HG03378 (cell line): Measurements from ENCODE around the gene STK33.
A peak's percentile ranks its signal among the peaks of the same experiment; 100 is the strongest.

ENCODE experiments used
- ATAC-seq: cut with Tn5 transposase; IDR thresholded peaks from one replicate; pipeline ENCODE4 v1.9.1; 2021; ENCODE audit warnings: mild to moderate bottlenecking, moderate library complexity; ENCODE audit not compliant: unreplicated experiment

The STK33 gene

DNA sequence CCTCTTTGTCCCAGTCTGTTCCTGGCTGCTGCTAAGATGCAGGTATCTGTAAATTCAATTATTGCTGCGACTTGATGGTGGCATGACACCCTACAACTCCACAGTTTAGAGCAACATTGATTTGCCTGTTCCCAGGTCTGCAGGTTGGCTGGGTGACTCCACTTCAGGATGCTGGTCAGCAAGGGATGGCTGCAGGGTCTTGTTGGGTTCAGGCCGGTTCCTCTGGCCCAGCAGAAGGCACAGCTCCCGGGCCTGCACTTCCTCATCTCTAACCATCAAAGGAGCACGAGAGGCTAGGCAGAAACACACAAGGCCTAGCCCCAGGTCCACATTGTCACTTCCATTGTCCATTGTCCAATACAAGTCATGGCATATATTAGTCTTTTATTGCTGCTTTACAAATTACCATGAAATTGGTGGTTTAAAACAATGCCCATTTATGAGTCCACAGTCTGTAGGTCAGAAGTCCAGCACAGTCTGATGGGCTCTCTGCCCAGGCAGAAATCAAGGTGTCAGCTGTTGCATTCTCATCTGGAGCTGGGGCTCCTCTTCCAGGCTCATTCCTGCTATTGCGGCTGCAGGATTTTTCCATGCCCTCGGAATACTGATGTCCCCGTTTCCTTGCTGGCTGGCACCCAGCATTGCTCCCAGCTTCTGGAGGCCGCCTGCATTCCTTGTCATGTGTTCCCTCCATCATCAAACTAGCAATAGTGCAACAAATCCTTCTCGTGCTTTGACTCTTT is 233.8 kb downstream of the STK33 start:
- no peak for ATAC-seq

- no peak for ATAC-seq
Observed at GRCh38 chr11:8359521-8359920, 234.5 kb downstream of the STK33 start.

GRCh38 chr11:8357891-8358566 is 236.0 kb downstream of the STK33 start:
- no peak for ATAC-seq

DNA sequence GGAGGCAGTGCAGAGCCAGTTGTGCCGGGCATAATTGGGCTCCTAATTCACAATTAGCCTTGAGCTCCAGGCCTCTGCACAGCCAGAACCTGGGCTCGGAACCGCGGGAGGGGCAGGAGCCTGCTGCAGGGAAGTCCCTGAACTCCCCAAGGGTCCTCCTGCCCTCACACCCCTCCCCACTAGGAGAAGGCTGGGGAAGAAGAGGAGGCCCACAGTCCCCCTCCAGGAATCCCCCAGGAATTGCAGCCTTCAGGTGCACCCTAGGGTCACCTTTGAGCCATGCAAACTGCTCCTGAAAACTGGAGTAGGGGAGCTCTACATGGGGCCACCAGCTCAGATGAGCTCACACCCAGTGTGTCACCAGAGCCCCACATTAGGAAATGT is 236.5 kb downstream of the STK33 start:
- ATAC-seq, result no peak

GRCh38 chr11:8356721-8357504 is 237.1 kb downstream of the STK33 start:
- ATAC-seq, result no peak

DNA sequence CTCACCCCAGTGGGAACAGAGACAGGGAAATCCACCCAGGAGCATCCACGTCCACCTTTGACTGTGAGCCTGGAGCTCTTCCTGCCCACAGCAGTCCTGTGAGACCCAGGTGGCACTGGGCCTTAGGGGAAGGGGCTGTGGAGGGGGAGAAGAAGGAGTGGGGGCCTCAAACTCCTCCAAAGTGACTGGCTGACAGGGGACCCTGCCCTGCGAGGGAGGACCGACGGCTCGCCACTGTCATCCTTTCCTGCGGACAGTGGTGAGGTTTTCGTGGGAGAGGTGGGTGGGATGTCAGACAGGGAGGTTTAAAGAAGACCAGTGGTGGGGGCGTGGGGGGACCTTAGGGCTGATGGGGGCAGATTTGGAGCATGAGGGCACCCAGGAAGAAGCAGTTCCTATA is 237.8 kb downstream of the STK33 start:
- ATAC-seq, result no peak

- no peak for ATAC-seq
Observed at GRCh38 chr11:8355416-8355742, 238.6 kb downstream of the STK33 start.

DNA sequence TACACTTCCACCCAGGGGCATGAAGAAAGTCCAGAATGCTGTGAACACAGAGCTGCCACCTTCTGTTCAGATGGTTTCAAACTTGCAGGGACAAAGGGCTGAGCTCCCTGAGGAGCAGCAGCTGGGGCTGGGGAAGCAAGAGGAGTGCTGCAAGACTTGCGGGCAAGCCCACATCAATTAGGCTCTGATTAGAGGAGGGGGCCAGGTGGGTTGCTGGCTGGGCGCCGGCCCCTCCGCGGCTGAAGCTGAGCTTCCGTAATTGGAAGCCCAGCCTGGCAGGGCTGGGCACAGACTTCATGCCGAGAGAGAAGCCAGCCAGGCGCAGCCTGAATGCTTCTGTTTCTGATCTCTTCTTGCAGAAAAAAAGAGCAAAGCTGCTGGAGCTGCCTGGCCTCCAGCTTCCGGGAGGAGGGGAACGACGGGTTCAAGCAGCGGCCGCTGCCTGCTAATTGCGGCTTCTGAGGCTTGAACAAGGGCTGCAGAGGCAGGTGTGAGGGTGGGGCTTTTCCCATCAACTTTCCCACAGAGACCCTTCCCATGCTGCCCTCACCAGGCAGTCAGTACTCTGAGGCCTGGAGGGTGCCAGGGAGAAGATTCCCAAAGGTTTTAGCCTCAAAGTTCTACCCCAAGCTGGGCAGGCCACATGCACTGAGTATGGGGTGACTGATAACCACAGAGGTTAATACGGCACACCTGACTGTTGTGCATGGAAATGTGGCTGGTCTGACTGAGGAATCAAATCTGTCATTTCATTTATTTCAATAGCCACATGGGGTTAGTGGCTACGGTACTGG is 239.2 kb downstream of the STK33 start:
- ATAC-seq, result no peak

GRCh38 chr11:8352876-8353505 is 241.0 kb downstream of the STK33 start:
- ATAC-seq, result no peak

DNA sequence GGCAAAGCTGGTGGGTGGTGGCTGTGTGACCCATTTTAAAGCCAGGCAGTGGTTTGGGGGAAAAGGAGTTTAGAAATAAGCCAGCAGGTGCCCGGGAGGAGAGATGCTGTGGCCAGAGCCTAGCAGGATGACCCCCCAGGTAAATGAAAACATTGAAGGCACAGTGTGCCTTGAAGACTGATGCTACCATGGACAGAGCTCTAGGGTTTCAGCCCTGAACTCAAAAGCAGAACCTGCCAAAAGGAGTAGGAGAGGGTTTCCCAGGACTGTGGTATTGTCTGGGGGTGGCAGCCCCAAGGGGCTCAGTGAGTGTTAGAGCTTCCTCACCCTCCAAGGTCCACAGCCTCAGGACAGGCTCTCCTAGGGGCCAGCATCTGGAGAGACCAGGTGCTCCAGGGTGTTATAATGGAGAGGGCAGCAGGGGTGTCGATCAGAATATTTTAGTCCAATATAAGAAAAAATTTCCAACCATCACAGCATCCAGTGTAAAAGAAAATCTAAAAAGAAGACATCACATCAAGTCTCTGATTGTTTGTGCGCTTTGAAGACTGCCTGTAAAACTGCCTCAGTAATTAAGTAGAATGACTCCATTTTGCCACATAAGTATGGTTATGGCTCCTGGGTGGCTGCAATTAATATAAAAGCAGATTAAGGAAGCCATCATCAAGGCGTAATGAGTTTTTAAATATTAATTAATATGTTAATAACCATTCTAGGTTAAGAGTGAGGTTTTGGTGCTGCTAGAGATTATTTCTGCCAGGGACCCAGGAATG is 241.7 kb downstream of the STK33 start:
- no peak for ATAC-seq

GRCh38 chr11:8351223-8351622 is 242.8 kb downstream of the STK33 start:
- no peak for ATAC-seq

DNA sequence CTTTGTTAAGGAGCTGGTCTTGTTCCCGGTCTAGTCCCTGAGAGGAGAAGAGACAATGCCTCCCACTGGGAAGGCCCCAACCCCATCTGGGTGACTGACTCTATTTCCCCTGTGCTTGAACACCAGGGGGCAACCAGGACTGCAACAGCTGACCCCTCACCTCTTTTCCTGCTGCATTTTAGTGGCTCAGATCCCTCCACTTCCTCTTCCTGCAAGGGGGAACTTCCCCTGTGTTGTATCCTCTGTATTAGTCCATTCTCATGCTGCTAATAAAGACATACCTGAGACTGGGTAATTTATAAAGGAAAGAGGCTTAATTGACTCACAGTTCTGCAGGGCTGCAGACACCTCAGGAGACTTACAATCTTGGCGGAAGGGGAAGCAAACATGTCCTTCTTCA is 246.1 kb downstream of the STK33 start:
- no peak for ATAC-seq

GRCh38 chr11:8346157-8346755 is 247.8 kb downstream of the STK33 start:
- ATAC-seq, result no peak

DNA sequence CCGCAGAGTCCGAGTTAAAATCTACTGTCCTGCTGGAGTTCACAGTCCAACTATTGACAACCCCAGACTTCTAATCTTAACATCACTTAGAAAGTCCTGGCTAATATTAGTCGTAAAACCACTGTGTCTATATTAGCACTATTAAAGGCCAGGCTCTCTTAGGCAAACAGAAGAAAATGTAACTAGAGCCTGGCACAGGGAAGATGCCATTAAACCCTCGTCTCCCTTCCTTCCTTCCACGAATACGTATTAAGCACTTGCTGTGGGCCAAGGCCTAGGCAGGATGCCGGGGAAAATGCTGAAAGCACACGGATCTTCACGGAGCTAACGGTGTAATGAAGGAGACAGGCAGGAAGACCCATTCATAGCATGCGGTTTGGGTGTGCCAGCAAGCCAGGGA is 248.8 kb downstream of the STK33 start:
- ATAC-seq, result no peak

- ATAC-seq, result no peak
Observed at GRCh38 chr11:8344346-8344745, 249.7 kb downstream of the STK33 start.

- peak; percentile 75 for ATAC-seq
Observed at GRCh38 chr11:8342821-8343681, 251.0 kb downstream of the STK33 start.

DNA sequence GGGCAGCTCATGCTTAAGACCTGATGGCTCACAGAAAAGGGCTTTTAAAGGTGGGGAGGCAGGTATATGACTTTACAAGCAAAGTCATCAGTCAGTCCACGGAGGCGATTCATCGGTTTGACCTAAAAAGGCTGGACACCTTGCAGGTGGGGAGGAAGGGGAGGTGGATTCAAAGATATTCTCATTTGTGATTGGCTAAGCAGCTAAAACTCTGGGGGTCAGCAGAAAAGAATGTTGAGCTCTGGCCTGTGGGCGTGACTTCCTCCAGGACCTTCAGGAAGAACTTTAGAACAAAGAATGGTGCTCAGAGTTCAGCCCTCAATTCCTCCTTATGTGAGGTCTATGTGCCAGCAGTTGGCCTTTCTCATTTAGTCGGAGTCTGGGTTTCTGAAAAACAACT is 252.0 kb downstream of the STK33 start:
- no peak for ATAC-seq
